Adrenal gland (tissue), 5 donors: ENCODE results near the gene GRIA4.

Experiments
- CTCF ChIP-seq, 6 experiments: fragments of 450-650 bp in 4 of 6; fragments of 200-600 bp in 2 of 6; sonication (generic) in 1 of 6; IDR thresholded peaks; 1 replicate in 5 of 6; 2 replicates in 1 of 6; pipeline versions ENCODE4 v1.5.1 to v1.8.0; 2016 to 2021; ENCODE audit warnings: antibody characterized with exemption in 6 of 6, mild to moderate bottlenecking in 2 of 6, moderate library complexity in 1 of 6
- POLR2A ChIP-seq, 2 donors: fragments of 450-650 bp; IDR thresholded peaks; one replicate each; pipeline ENCODE4 v1.6.1; 2017; ENCODE audit warnings: antibody characterized with exemption in 2 of 2, mild to moderate bottlenecking in 2 of 2, moderate library complexity in 1 of 2
- donor health status: DM: no; HTN: no; CAD: no.

- TF ChIP-seq CTCF (IDR thresholded peaks at IDR 0.05) (no peak), POLR2A (IDR thresholded peaks at IDR 0.05) (no peak)
These were observed 21.9 kb upstream of the GRIA4 start for GRCh38 chr11:105588001-105588400.
